GM23338 (cell line): ENCODE results near the gene EPHA10. TPM values are rescaled to one million over a fixed set of nuclear protein-coding genes. Genes with fewer than 3 reads are reported as not detected.
A peak's percentile ranks its signal among the peaks of the same experiment; 100 is the strongest.

Source experiments
- ATAC-seq: fragments of 200-7000 bp; cut with Tn5 transposase; 3 replicates; pipeline ENCODE4 v1.9.1; 2020
- DNase-seq: peaks from one replicate; pipeline ENCODE4 v3.0.0-alpha.2; 2015; ENCODE audit warnings: low spot score
- H2AFZ ChIP-seq: fragments of 200-600 bp; sonication (generic); 2 replicates; pipeline ENCODE4 v1.8.0; 2016; ENCODE audit warnings: antibody characterized with exemption, mild to moderate bottlenecking, moderate library complexity
- H3F3A ChIP-seq: fragments of 200-600 bp; sonication (generic); replicated peaks from 2 replicates; pipeline ENCODE4 v1.8.0; 2017; ENCODE audit warnings: antibody characterized with exemption, mixed run types, low read depth
- H3K27ac ChIP-seq: fragments of 200-600 bp; sonication (generic); 2 replicates; pipeline ENCODE4 v1.6.1; 2016; ENCODE audit warnings: low read depth
- H3K27me3 ChIP-seq: fragments of 200-600 bp; sonication (generic); 2 replicates; pipeline ENCODE4 v1.8.0; 2016; ENCODE audit warnings: mild to moderate bottlenecking, mixed run types, moderate library complexity; ENCODE audit not compliant: insufficient read depth
- H3K36me3 ChIP-seq: fragments of 200-600 bp; sonication (generic); 2 replicates; pipeline ENCODE4 v1.8.0; 2016; ENCODE audit warnings: mild to moderate bottlenecking; ENCODE audit not compliant: insufficient read depth
- H3K4me1 ChIP-seq: fragments of 200-600 bp; sonication (generic); 2 replicates; pipeline ENCODE4 v1.8.0; 2016; ENCODE audit warnings: mild to moderate bottlenecking, moderate library complexity; ENCODE audit not compliant: insufficient read depth
- H3K4me2 ChIP-seq: fragments of 200-600 bp; sonication (generic); 2 replicates; pipeline ENCODE4 v1.7.1; 2017; ENCODE audit warnings: mixed run types
- H3K4me3 ChIP-seq: fragments of 200-600 bp; sonication (generic); 2 replicates; pipeline ENCODE4 v1.6.1; 2016; ENCODE audit warnings: mixed run types
- H3K79me2 ChIP-seq: fragments of 200-600 bp; sonication (generic); replicated peaks from 2 replicates; pipeline ENCODE4 v1.8.0; 2017; ENCODE audit warnings: mild to moderate bottlenecking; ENCODE audit not compliant: insufficient read depth
- H3K9me2 ChIP-seq: fragments of 200-600 bp; sonication (generic); 2 replicates; pipeline ENCODE4 v1.8.0; 2017; ENCODE audit not compliant: insufficient read depth
- H4K20me1 ChIP-seq: fragments of 200-600 bp; sonication (generic); replicated peaks from 2 replicates; pipeline ENCODE4 v1.8.0; 2017; ENCODE audit warnings: mild to moderate bottlenecking; ENCODE audit not compliant: insufficient read depth
- H3K27ac Mint-ChIP-seq: 2 replicates; pipeline ENCODE4 v1.8.0; 2020; ENCODE audit warnings: inconsistent platforms, mild to moderate bottlenecking, moderate library complexity, mixed read lengths
- H3K27me3 Mint-ChIP-seq: 3 replicates; pipeline ENCODE4 v1.8.0; 2022; ENCODE audit warnings: low read depth, mild to moderate bottlenecking, moderate library complexity, mixed read lengths, inconsistent platforms; ENCODE audit not compliant: insufficient read depth, poor library complexity
- H3K36me3 Mint-ChIP-seq: 3 replicates; pipeline ENCODE4 v1.8.0; 2021; ENCODE audit warnings: low read depth, mild to moderate bottlenecking, inconsistent platforms, moderate library complexity, mixed read lengths
- H3K4me1 Mint-ChIP-seq: 3 replicates; pipeline ENCODE4 v1.8.0; 2020; ENCODE audit warnings: mild to moderate bottlenecking, inconsistent platforms, mixed read lengths
- H3K4me3 Mint-ChIP-seq: 3 replicates; pipeline ENCODE4 v1.8.0; 2021; ENCODE audit warnings: moderate library complexity, mild to moderate bottlenecking, inconsistent platforms, mixed read lengths
- H3K9me3 Mint-ChIP-seq: 3 replicates; pipeline ENCODE4 v1.8.0; 2020; ENCODE audit warnings: moderate library complexity, mild to moderate bottlenecking, inconsistent platforms, mixed read lengths
- EZH2 ChIP-seq: fragments of 200-600 bp; sonication (generic); IDR thresholded peaks from one replicate; pipeline ENCODE4 v1.8.0; 2017; ENCODE audit warnings: antibody characterized with exemption, mild to moderate bottlenecking, low read depth; ENCODE audit not compliant: unreplicated experiment
- EZH2phosphoT487 ChIP-seq: fragments of 200-600 bp; sonication (generic); IDR thresholded peaks from one replicate; pipeline ENCODE4 v1.8.1; 2018; ENCODE audit warnings: antibody characterized with exemption; ENCODE audit not compliant: unreplicated experiment
- POLR2AphosphoS5 ChIP-seq: IDR thresholded peaks from 2 replicates; pipeline ENCODE4 v1.6.1; 2016; ENCODE audit warnings: antibody characterized with exemption, low read depth
- ZNF462 ChIP-seq: fragments of 250-450 bp; sonication (Bioruptor Pico); IDR thresholded peaks from 2 replicates; pipeline ENCODE4 v1.5.0; 2020; ENCODE audit warnings: mild to moderate bottlenecking, moderate library complexity
- polyA plus RNA-seq: library from polyadenylated mRNA; unstranded; fragments of >200 nt; fragmentation: Nextera tagmentation; extraction: Ambion mirVana; gene quantifications from 2 replicates; pipeline ENCODE4 v1.2.1, GENCODE V29; 2016
- total RNA-seq: library from RNA; depleted of rRNA; stranded (reverse); fragments of >200 nt; shearing (Covaris generic); gene quantifications from 2 replicates; pipeline ENCODE4 v1.2.3, GENCODE V29; 2014

EPHA10 gene
- total and polyA plus RNA-seq, 2 experiments from 2014 or later: 0.76 to 2.4 TPM

DNA sequence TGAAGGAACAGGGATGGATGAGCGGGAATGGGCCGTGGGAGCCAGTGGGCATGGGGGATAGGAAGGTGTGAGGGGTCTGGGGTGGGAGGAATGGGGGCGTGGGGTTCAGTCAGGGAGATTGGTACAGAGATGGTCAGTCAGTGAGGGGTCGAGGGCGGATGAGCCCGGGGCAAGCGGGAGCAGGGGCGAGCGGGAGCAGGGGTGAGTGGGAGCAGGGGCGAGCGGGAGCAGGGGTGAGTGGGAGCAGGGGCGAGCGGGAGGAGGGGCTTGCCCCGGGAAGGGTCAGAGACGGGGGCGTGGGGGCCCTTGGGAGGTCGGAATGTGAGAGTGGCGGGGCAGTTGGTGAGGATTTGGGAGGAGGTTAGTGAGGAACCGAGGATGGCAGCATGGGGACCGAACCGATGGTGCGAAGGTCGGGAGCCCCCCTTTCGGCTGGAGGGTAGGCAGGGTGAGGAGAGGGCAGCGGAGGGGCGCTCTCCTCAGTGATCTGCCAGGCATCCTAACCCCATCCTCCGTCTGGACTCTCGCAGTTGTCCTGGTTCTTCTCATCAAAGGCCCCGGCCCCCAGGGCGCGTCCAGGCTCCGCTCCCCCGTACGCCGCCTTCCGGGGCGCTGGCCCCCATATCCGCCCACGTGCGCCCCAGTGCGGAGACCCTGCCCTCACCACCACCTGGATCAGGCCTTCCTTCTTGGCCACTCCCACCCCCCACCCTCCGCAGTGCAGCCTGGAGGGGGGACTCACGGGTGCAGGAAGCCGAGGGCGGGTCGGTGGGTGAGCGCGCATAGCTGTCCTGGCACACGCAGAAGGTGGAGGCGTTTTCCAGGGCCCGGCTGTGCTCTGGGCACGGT, 11.2 kb downstream of the EPHA10 start:
- Mint-ChIP-seq H3K27ac (no peak overlapping the region), H3K4me1 (peaks cover 4% of the 10 kb centered on the region; the same call in 2 of the 3 replicates), H3K9me3 (no peaks in the 10 kb centered on the region), H3K4me3 (peak overlapping the region; percentile 69), H3K27me3 (peaks cover 55% of the 10 kb centered on the region), H3K36me3 (no peaks in the 10 kb centered on the region)
- DNase-seq (peak; percentile 62), ATAC-seq (peak; percentile 47)
- H3K4me2 ChIP-seq: peak overlapping the region; percentile 81
- H2AFZ ChIP-seq: peak overlapping the region; percentile 72
- no peaks in the 10 kb centered on the region for H3K79me2 ChIP-seq
- TF ChIP-seq POLR2AphosphoS5: peak; percentile 29; the same call in 1 of the 2 replicates
- peak; percentile 48 for TF ChIP-seq EZH2phosphoT487
- TF ChIP-seq ZNF462: no peak
- peak; percentile 69 for TF ChIP-seq EZH2
- H3F3A ChIP-seq: peaks cover 4% of the 10 kb centered on the region; the same call in 1 of the 2 replicates
- H3K9me2 ChIP-seq: no peaks in the 10 kb centered on the region
- no peaks in the 10 kb centered on the region for H3K4me1 ChIP-seq
- H4K20me1 ChIP-seq: peaks cover 4% of the 10 kb centered on the region; the same call in 1 of the 2 replicates
- H3K4me3 ChIP-seq: peak overlapping the region; percentile 61
- no peaks in the 10 kb centered on the region for H3K36me3 ChIP-seq
- no peak overlapping the region for H3K27ac ChIP-seq
- peaks cover 87% of the 10 kb centered on the region for H3K27me3 ChIP-seq
